ENCODE data around the gene ZBTB20.
A peak's percentile ranks its signal among the peaks of the same experiment; 100 is the strongest.

Gene ZBTB20

GRCh38 chr3:114569186-114569585, 577.9 kb downstream of the ZBTB20 start:
- H3K27ac ChIP-seq (ENCODE audit: low read depth, low read length), result no peak overlapping the region
- no peaks in the 10 kb centered on the region for H3F3A ChIP-seq (ENCODE audit: control insufficient read depth, insufficient read depth)
- H3K9me3 ChIP-seq (ENCODE audit: control insufficient read depth, insufficient read depth, low read length), result no peaks in the 10 kb centered on the region
- TF ChIP-seq CTCF (IDR thresholded peaks at IDR 0.05; ENCODE audit: low read depth, low read length, poor library complexity, severe bottlenecking) (no peak), EZH2phosphoT487 (IDR thresholded peaks at IDR 0.05; ENCODE audit: borderline replicate concordance, low read length) (no peak)
- no peaks in the 10 kb centered on the region for H4K20me1 ChIP-seq (ENCODE audit: control insufficient read depth, insufficient read depth, low read depth, low read length)
- H3K9me2 ChIP-seq (replicated peaks; ENCODE audit: control insufficient read depth, low read length), result no peaks in the 10 kb centered on the region
- H3K4me2 ChIP-seq (ENCODE audit: low read length), result no peak overlapping the region
- H3K4me1 ChIP-seq (ENCODE audit: control insufficient read depth, low read length), result peaks cover 19% of the 10 kb centered on the region
- H3K4me3 ChIP-seq (ENCODE audit: low read length), result no peak overlapping the region
- no peaks in the 10 kb centered on the region for H3K36me3 ChIP-seq (ENCODE audit: control insufficient read depth, low read length)
- no peaks in the 10 kb centered on the region for H3K27me3 ChIP-seq (ENCODE audit: control insufficient read depth, low read length)
- H3K79me2 ChIP-seq (ENCODE audit: control insufficient read depth, low read length), result no peaks in the 10 kb centered on the region

GRCh38 chr3:114567771-114568170, 579.3 kb downstream of the ZBTB20 start:
- H3K4me2 ChIP-seq (ENCODE audit: low read length), result no peak overlapping the region
- no peaks in the 10 kb centered on the region for H3K9me3 ChIP-seq (ENCODE audit: control insufficient read depth, insufficient read depth, low read length)
- TF ChIP-seq EZH2phosphoT487 (IDR thresholded peaks at IDR 0.05; ENCODE audit: borderline replicate concordance, low read length) (no peak), CTCF (IDR thresholded peaks at IDR 0.05; ENCODE audit: low read depth, low read length, poor library complexity, severe bottlenecking) (no peak)
- H3K79me2 ChIP-seq (ENCODE audit: control insufficient read depth, low read length), result no peaks in the 10 kb centered on the region
- H3K27ac ChIP-seq (ENCODE audit: low read depth, low read length), result no peak overlapping the region
- no peak overlapping the region for H3K4me3 ChIP-seq (ENCODE audit: low read length)
- peaks cover 19% of the 10 kb centered on the region for H3K4me1 ChIP-seq (ENCODE audit: control insufficient read depth, low read length)
- H3K9me2 ChIP-seq (replicated peaks; ENCODE audit: control insufficient read depth, low read length), result no peaks in the 10 kb centered on the region
- H3F3A ChIP-seq (ENCODE audit: control insufficient read depth, insufficient read depth), result no peaks in the 10 kb centered on the region
- H4K20me1 ChIP-seq (ENCODE audit: control insufficient read depth, insufficient read depth, low read depth, low read length), result no peaks in the 10 kb centered on the region
- no peaks in the 10 kb centered on the region for H3K27me3 ChIP-seq (ENCODE audit: control insufficient read depth, low read length)
- no peaks in the 10 kb centered on the region for H3K36me3 ChIP-seq (ENCODE audit: control insufficient read depth, low read length)

GRCh38 chr3:114566767-114567166, 580.3 kb downstream of the ZBTB20 start:
- Histone ChIP-seq H3K4me2 (ENCODE audit: low read length) (peak overlapping the region; percentile 41), H3K27me3 (ENCODE audit: control insufficient read depth, low read length) (no peaks in the 10 kb centered on the region), H3K36me3 (ENCODE audit: control insufficient read depth, low read length) (no peaks in the 10 kb centered on the region), H3F3A (ENCODE audit: control insufficient read depth, insufficient read depth) (no peaks in the 10 kb centered on the region), H3K9me2 (replicated peaks; ENCODE audit: control insufficient read depth, low read length) (no peaks in the 10 kb centered on the region), H3K79me2 (ENCODE audit: control insufficient read depth, low read length) (no peaks in the 10 kb centered on the region), H3K4me1 (ENCODE audit: control insufficient read depth, low read length) (peaks cover 19% of the 10 kb centered on the region), H3K4me3 (ENCODE audit: low read length) (peak overlapping the region; percentile 18; the same call in 1 of the 2 replicates), H3K9me3 (ENCODE audit: control insufficient read depth, insufficient read depth, low read length) (no peaks in the 10 kb centered on the region), H3K27ac (ENCODE audit: low read depth, low read length) (no peak overlapping the region), H4K20me1 (ENCODE audit: control insufficient read depth, insufficient read depth, low read depth, low read length) (no peaks in the 10 kb centered on the region)
- TF ChIP-seq CTCF (IDR thresholded peaks at IDR 0.05; ENCODE audit: low read depth, low read length, poor library complexity, severe bottlenecking) (no peak), EZH2phosphoT487 (IDR thresholded peaks at IDR 0.05; ENCODE audit: borderline replicate concordance, low read length) (no peak)
